ENCODE measurements around the gene AMIGO1.

The AMIGO1 gene

GRCh38 chr1:109509176-109510134 is at the start of gene AMIGO1:
Gene AMIGO1 (minus strand): TSS chr1:109509727. CDS start chr1:109508912, 815 bp downstream.
- peak; percentile 33 for DNase-seq

GRCh38 chr1:109557520-109557919 is 48.0 kb upstream of the AMIGO1 start:
- no peak for DNase-seq

GRCh38 chr1:109556563-109556962 is 47.0 kb upstream of the AMIGO1 start:
- no peak for DNase-seq

GRCh38 chr1:109548321-109549267 is 39.1 kb upstream of the AMIGO1 start, which contains the start of gene GNAI3:
Gene GNAI3 (plus strand): TSS chr1:109548615. CDS start chr1:109548721, 106 bp downstream.
- DNase-seq = peak; percentile 95

- DNase-seq = no peak
These were observed 38.2 kb upstream of the AMIGO1 start for GRCh38 chr1:109547463-109548320.

GRCh38 chr1:109546311-109547109 is 37.0 kb upstream of the AMIGO1 start:
- peak; percentile 86 for DNase-seq

- DNase-seq = no peak
These were observed 34.6 kb upstream of the AMIGO1 start for GRCh38 chr1:109543988-109544735.

- no peak for DNase-seq
These were observed 33.9 kb upstream of the AMIGO1 start for GRCh38 chr1:109543283-109543987.

- DNase-seq = no peak
These were observed 33.1 kb upstream of the AMIGO1 start for GRCh38 chr1:109542657-109543056.

- no peak for DNase-seq
These were observed 31.6 kb upstream of the AMIGO1 start for GRCh38 chr1:109541102-109541501.

- no peak for DNase-seq
These were observed 30.1 kb upstream of the AMIGO1 start, which contains the start of gene GPR61 for GRCh38 chr1:109539676-109540075. Gene GPR61 (plus strand): TSS chr1:109539872. CDS start chr1:109543023, 3,151 bp downstream.

- DNase-seq = no peak
These were observed 29.5 kb upstream of the AMIGO1 start for GRCh38 chr1:109538827-109539555.

GRCh38 chr1:109537450-109538178 is 28.1 kb upstream of the AMIGO1 start:
- DNase-seq = no peak

- DNase-seq = no peak
These were observed 26.5 kb upstream of the AMIGO1 start for GRCh38 chr1:109535971-109536491.

- no peak for DNase-seq
These were observed 26.0 kb upstream of the AMIGO1 start for GRCh38 chr1:109535481-109535880.

- no peak for DNase-seq
These were observed 24.9 kb upstream of the AMIGO1 start for GRCh38 chr1:109534307-109534858.

GRCh38 chr1:109532365-109533136 is 23.0 kb upstream of the AMIGO1 start:
- peak; percentile 72 for DNase-seq
